HepG2 (cell line): ENCODE results near the gene TAF6L. TPM values are rescaled to one million over a fixed set of nuclear protein-coding genes. Genes with fewer than 3 reads are reported as not detected.

Experiments used
- ASH2L ChIP-seq: fragments of 300-600, 200-600 bp; sonication (generic); IDR thresholded peaks from 2 replicates; pipeline ENCODE4 v1.7.0; 2017; ENCODE audit warnings: low read depth, mild to moderate bottlenecking, moderate library complexity, mixed read lengths, low read length; ENCODE audit not compliant: insufficient read length
- ATM ChIP-seq: fragments of 450-650 bp; IDR thresholded peaks from 2 replicates; pipeline ENCODE4 v1.7.1; 2017; ENCODE audit warnings: mild to moderate bottlenecking, borderline replicate concordance
- CCDC6 ChIP-seq: sonication (generic); formaldehyde crosslinking; IDR thresholded peaks from 2 replicates; pipeline ENCODE4 v1.8.1; 2022; ENCODE audit warnings: mild to moderate bottlenecking, missing genetic modification reagents, moderate library complexity
- MBD4 ChIP-seq: IDR thresholded peaks from 2 replicates; pipeline ENCODE4 v1.6.1; 2012; ENCODE audit warnings: low read length, inconsistent platforms, borderline replicate concordance
- NFRKB ChIP-seq: fragments of 450-650 bp; IDR thresholded peaks from 2 replicates; pipeline ENCODE4 v1.6.1; 2017
- NFYC ChIP-seq: IDR thresholded peaks from 2 replicates; pipeline ENCODE4 v1.6.1; 2016; ENCODE audit warnings: missing genetic modification reagents, missing compliant biosample characterization
- PCBP1 ChIP-seq: fragments of 200-400 bp; formaldehyde crosslinking; IDR thresholded peaks from 2 replicates; pipeline ENCODE4 v1.6.1; 2017; ENCODE audit warnings: mild to moderate bottlenecking, low read depth, low read length, borderline replicate concordance
- PTBP1 ChIP-seq: fragments of 200-400 bp; formaldehyde crosslinking; IDR thresholded peaks from 2 replicates; pipeline ENCODE4 v1.6.1; 2018; ENCODE audit warnings: low read length, low read depth; ENCODE audit not compliant: poor library complexity, severe bottlenecking
- RAD51 ChIP-seq: fragments of 450-650 bp; IDR thresholded peaks from 2 replicates; pipeline ENCODE4 v1.6.1; 2016; ENCODE audit warnings: borderline replicate concordance
- SOX5 ChIP-seq: IDR thresholded peaks from 2 replicates; pipeline ENCODE4 v1.6.1; 2016; ENCODE audit warnings: borderline replicate concordance
- ZBTB3 ChIP-seq: sonication (generic); formaldehyde crosslinking; IDR thresholded peaks from 2 replicates; pipeline ENCODE4 v1.4.0; 2020; ENCODE audit warnings: low read depth, mild to moderate bottlenecking, moderate library complexity, missing genetic modification reagents, borderline replicate concordance
- ZNF160 ChIP-seq: sonication (generic); formaldehyde crosslinking; IDR thresholded peaks from 2 replicates; pipeline ENCODE4 v1.8.0; 2022; ENCODE audit warnings: mild to moderate bottlenecking, inconsistent platforms, missing genetic modification reagents
- ZNF329 ChIP-seq: sonication (generic); formaldehyde crosslinking; IDR thresholded peaks from 2 replicates; pipeline ENCODE4 v1.9.0; 2021; ENCODE audit warnings: low read depth, mild to moderate bottlenecking, missing genetic modification reagents
- ZNF556 ChIP-seq: sonication (generic); formaldehyde crosslinking; IDR thresholded peaks from 2 replicates; pipeline ENCODE4 v1.4.0; 2020; ENCODE audit warnings: mild to moderate bottlenecking, missing genetic modification reagents, borderline replicate concordance
- ZNF746 ChIP-seq: sonication (generic); formaldehyde crosslinking; IDR thresholded peaks from 2 replicates; pipeline ENCODE4 v1.8.0; 2022; ENCODE audit warnings: mild to moderate bottlenecking, missing genetic modification reagents
- ZNF782 ChIP-seq: sonication (generic); formaldehyde crosslinking; IDR thresholded peaks from 2 replicates; pipeline ENCODE4 v1.4.0; 2020; ENCODE audit warnings: missing genetic modification reagents, mild to moderate bottlenecking, borderline replicate concordance
- ZSCAN9 ChIP-seq: IDR thresholded peaks from 2 replicates; pipeline ENCODE4 v1.6.1; 2016; ENCODE audit warnings: borderline replicate concordance
- polyA plus RNA-seq, 8 experiments: library from polyadenylated mRNA; depleted of rRNA in 3 of 8; stranded (reverse) in 7 of 8; unstranded in 1 of 8; fragments of >200 nt; fragmentation: Illumina TruSeq in 4 of 8; extraction: Trizol in 4 of 8; gene quantifications; 2 replicates each; pipeline versions ENCODE4 v1.2.1 to v1.2.3, GENCODE V29; 2011 to 2016; ENCODE audit warnings: low read depth in 4 of 8, missing spikeins in 1 of 8, mixed read lengths in 1 of 8; ENCODE audit not compliant: insufficient read depth in 1 of 8
- total RNA-seq, 5 experiments: library from RNA; depleted of rRNA; stranded (reverse); fragments of >200 nt; fragmentation: Illumina TruSeq; extraction: Trizol; gene quantifications; 2 replicates each; pipeline ENCODE4 v1.2.3, GENCODE V29; 2016; ENCODE audit warnings: low read depth in 1 of 5
- TF ChIP-seq, protein P1 (sequence below): IDR thresholded peaks from 2 replicates; pipeline ENCODE4 v1.6.1; 2016
- TF ChIP-seq, protein P2 (sequence below): sonication (generic); formaldehyde crosslinking; conservative IDR thresholded peaks from 2 replicates; pipeline ENCODE4 v1.8.0; 2022; ENCODE audit warnings: missing genetic modification reagents
- TF ChIP-seq, protein P3 (sequence below): sonication (generic); formaldehyde crosslinking; conservative IDR thresholded peaks from 2 replicates; pipeline ENCODE4 v1.8.0; 2022; ENCODE audit warnings: mild to moderate bottlenecking, moderate library complexity, missing genetic modification reagents
- TF ChIP-seq, protein P4 (sequence below): sonication (generic); formaldehyde crosslinking; IDR thresholded peaks from 2 replicates; pipeline ENCODE4 v1.4.0; 2020; ENCODE audit warnings: missing genetic modification reagents, borderline replicate concordance
- TF ChIP-seq, protein P5 (sequence below): IDR thresholded peaks from 2 replicates; pipeline ENCODE4 v1.6.1; 2016; ENCODE audit warnings: low read depth, borderline replicate concordance

Gene TAF6L
- total and polyA plus RNA-seq, 2 of the 13 experiments (the other 11 are each of a cell fraction or from before 2014, with no cell fraction given), result 12.6 to 19.4 TPM

DNA sequence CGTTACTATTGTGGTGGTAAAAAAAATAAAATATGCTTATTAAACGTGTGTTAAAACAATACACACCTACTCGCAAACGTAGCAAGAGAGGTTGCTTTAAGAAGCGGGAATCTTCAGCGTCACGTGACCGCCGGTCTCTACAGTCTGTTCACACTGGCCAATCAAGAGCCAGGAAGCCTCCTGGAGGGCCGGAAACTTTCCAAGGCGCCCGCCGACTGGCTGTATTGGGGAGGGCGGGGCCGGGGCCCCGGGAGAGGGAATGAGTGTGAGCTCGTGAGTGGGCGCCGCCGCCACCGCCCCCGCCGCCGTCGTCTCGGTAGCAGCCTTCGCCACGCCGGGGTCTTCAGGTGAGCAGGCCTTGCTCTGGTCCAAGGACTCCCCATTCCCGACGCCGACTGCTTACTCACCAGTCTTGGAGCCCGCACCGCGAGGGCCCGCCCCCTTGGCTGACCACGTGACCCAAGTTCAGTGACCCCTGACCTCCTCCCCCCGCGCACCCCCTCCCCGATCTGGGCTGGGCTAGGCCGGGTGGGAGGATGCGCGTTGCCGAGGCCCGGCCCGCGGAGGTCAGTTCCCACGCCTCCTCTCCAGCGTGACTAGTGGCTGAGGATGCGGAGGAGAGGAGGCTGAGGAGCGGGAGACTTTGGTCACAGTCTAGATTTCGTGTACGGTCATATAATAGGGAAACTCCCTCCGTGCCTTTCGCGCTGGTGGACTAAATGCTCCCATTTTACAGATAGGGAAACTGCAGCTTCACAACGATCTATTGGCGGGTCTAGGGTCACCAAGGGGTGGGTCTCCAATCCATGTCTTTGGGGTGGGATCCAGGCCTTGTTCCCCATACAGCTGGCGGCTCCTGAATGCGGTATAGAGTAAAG is at the start of gene TAF6L (continued):
- TF ChIP-seq, protein P1, sequence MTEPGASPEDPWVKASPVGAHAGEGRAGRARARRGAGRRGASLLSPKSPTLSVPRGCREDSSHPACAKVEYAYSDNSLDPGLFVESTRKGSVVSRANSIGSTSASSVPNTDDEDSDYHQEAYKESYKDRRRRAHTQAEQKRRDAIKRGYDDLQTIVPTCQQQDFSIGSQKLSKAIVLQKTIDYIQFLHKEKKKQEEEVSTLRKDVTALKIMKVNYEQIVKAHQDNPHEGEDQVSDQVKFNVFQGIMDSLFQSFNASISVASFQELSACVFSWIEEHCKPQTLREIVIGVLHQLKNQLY (CRISPR knock-in tag), result peak; percentile 69; the same call in 1 of the 2 replicates
- TF ChIP-seq PTBP1, result no peak
- no peak for TF ChIP-seq ZSCAN9 (CRISPR knock-in tag)
- peak; percentile 96 for TF ChIP-seq RAD51
- TF ChIP-seq ASH2L, result peak; percentile 77
- TF ChIP-seq ZNF782, result peak; percentile 65; the same call in 1 of the 2 replicates
- TF ChIP-seq, protein P2, sequence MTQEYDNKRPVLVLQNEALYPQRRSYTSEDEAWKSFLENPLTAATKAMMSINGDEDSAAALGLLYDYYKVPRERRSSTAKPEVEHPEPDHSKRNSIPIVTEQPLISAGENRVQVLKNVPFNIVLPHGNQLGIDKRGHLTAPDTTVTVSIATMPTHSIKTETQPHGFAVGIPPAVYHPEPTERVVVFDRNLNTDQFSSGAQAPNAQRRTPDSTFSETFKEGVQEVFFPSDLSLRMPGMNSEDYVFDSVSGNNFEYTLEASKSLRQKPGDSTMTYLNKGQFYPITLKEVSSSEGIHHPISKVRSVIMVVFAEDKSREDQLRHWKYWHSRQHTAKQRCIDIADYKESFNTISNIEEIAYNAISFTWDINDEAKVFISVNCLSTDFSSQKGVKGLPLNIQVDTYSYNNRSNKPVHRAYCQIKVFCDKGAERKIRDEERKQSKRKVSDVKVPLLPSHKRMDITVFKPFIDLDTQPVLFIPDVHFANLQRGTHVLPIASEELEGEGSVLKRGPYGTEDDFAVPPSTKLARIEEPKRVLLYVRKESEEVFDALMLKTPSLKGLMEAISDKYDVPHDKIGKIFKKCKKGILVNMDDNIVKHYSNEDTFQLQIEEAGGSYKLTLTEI (CRISPR knock-in tag), result no peak
- TF ChIP-seq ZNF160 (CRISPR knock-in tag), result no peak
- TF ChIP-seq ZBTB3 (CRISPR knock-in tag), result 0 out of 2 replicates have a peak, but pooled peaks have one; percentile 54
- TF ChIP-seq ZNF329, result no peak; the same call in 1 of the 2 replicates
- peak; percentile 51; the same call in 1 of the 2 replicates for TF ChIP-seq ZNF556
- TF ChIP-seq, protein P3, sequence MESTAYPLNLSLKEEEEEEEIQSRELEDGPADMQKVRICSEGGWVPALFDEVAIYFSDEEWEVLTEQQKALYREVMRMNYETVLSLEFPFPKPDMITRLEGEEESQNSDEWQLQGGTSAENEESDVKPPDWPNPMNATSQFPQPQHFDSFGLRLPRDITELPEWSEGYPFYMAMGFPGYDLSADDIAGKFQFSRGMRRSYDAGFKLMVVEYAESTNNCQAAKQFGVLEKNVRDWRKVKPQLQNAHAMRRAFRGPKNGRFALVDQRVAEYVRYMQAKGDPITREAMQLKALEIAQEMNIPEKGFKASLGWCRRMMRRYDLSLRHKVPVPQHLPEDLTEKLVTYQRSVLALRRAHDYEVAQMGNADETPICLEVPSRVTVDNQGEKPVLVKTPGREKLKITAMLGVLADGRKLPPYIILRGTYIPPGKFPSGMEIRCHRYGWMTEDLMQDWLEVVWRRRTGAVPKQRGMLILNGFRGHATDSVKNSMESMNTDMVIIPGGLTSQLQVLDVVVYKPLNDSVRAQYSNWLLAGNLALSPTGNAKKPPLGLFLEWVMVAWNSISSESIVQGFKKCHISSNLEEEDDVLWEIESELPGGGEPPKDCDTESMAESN (CRISPR knock-in tag), result peak; percentile 64
- peak; percentile 86 for TF ChIP-seq NFYC (CRISPR knock-in tag)
- 0 out of 2 replicates have a peak, but pooled peaks have one; percentile 74 for TF ChIP-seq PCBP1
- no peak for TF ChIP-seq CCDC6
- TF ChIP-seq ZNF746 (CRISPR knock-in tag), result no peak
- no peak for TF ChIP-seq NFRKB
- TF ChIP-seq, protein P4, sequence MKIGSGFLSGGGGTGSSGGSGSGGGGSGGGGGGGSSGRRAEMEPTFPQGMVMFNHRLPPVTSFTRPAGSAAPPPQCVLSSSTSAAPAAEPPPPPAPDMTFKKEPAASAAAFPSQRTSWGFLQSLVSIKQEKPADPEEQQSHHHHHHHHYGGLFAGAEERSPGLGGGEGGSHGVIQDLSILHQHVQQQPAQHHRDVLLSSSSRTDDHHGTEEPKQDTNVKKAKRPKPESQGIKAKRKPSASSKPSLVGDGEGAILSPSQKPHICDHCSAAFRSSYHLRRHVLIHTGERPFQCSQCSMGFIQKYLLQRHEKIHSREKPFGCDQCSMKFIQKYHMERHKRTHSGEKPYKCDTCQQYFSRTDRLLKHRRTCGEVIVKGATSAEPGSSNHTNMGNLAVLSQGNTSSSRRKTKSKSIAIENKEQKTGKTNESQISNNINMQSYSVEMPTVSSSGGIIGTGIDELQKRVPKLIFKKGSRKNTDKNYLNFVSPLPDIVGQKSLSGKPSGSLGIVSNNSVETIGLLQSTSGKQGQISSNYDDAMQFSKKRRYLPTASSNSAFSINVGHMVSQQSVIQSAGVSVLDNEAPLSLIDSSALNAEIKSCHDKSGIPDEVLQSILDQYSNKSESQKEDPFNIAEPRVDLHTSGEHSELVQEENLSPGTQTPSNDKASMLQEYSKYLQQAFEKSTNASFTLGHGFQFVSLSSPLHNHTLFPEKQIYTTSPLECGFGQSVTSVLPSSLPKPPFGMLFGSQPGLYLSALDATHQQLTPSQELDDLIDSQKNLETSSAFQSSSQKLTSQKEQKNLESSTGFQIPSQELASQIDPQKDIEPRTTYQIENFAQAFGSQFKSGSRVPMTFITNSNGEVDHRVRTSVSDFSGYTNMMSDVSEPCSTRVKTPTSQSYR (CRISPR knock-in tag), result no peak
- TF ChIP-seq MBD4, result no peak
- no peak; the same call in none of the 2 replicates for TF ChIP-seq SOX5 (CRISPR knock-in tag)
- TF ChIP-seq ATM, result no peak
- TF ChIP-seq, protein P5, sequence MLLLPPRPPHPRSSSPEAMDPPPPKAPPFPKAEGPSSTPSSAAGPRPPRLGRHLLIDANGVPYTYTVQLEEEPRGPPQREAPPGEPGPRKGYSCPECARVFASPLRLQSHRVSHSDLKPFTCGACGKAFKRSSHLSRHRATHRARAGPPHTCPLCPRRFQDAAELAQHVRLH, result peak; percentile 50; the same call in 1 of the 2 replicates
